A673 (cell line): ENCODE results near the gene BOLA2. TPM values are rescaled to one million over a fixed set of nuclear protein-coding genes. Genes with fewer than 3 reads are reported as not detected.
"Not testable (repeated sequence)": the region's sequence is repeated elsewhere in the genome, so short reads cannot be mapped to it uniquely, and the experiment has no call there.

Experiments used
- BruUV-seq: library from RNA; stranded (reverse); fragments of 400-500 nt; replicated peaks from 2 replicates; lab custom pipeline; 2021; lab: Mats Ljungman, UMichigan
- CTCF ChIA-PET: fragments of 300-600 bp; sonication (Branson Sonifier 250); formaldehyde crosslinking; loops from one replicate; lab custom pipeline; 2022; ENCODE audit warnings: antibody characterized with exemption; lab: Charles Lee
- POLR2A ChIA-PET: fragments of 300-600 bp; sonication (Branson Sonifier 250); formaldehyde crosslinking; loops from one replicate; lab custom pipeline; 2022; ENCODE audit warnings: antibody characterized with exemption; ENCODE audit not compliant: low non-redundant PET; lab: Charles Lee
- DNase-seq: peaks from one replicate; pipeline ENCODE4 v3.0.0-alpha.2; 2015; ENCODE audit warnings: low spot score
- H3K27ac ChIP-seq: fragments of 200-600 bp; sonication (generic); 2 replicates; pipeline ENCODE4 v1.5.1; 2016; ENCODE audit warnings: mixed run types, low read depth, mild to moderate bottlenecking, mixed read lengths, antibody characterized with exemption, low read length; ENCODE audit not compliant: poor library complexity, severe bottlenecking
- H3K27me3 ChIP-seq: fragments of 200-600 bp; sonication (generic); replicated peaks from 2 replicates; pipeline ENCODE4 v1.6.1; 2017; ENCODE audit warnings: mixed run types, low read depth, mild to moderate bottlenecking, mixed read lengths, antibody characterized with exemption, low read length; ENCODE audit not compliant: insufficient read depth, poor library complexity
- H3K36me3 ChIP-seq: fragments of 200-600 bp; sonication (generic); 2 replicates; pipeline ENCODE4 v1.6.1; 2016; ENCODE audit warnings: mixed run types, mild to moderate bottlenecking, mixed read lengths, antibody characterized with exemption, low read length; ENCODE audit not compliant: insufficient read depth, poor library complexity, severe bottlenecking
- H3K4me1 ChIP-seq: fragments of 200-600 bp; sonication (generic); 2 replicates; pipeline ENCODE4 v1.6.1; 2017; ENCODE audit warnings: mixed run types, mild to moderate bottlenecking, mixed read lengths, antibody characterized with exemption, low read length; ENCODE audit not compliant: insufficient read depth, poor library complexity, severe bottlenecking
- H3K4me3 ChIP-seq: fragments of 200-600 bp; sonication (generic); 2 replicates; pipeline ENCODE4 v1.5.1; 2016; ENCODE audit warnings: low read depth, mixed run types, mild to moderate bottlenecking, mixed read lengths, low read length; ENCODE audit not compliant: poor library complexity, severe bottlenecking
- H3K9me3 ChIP-seq: fragments of 200-600 bp; sonication (generic); 2 replicates; pipeline ENCODE4 v1.6.1; 2016; ENCODE audit warnings: mixed run types, low read depth, mild to moderate bottlenecking, mixed read lengths, antibody characterized with exemption, low read length; ENCODE audit not compliant: poor library complexity, severe bottlenecking
- intact Hi-C: fragments of 100-400 bp; cut with micrococcal nuclease; formaldehyde crosslinking; loops from one replicate; pipeline ENCODE4 v1.10.0; 2022; ENCODE audit not compliant: unreplicated experiment
- total RNA-seq: library from RNA; stranded (reverse); gene quantifications from 2 replicates; pipeline ENCODE4 v1.2.3, GENCODE V29; 2021

BOLA2 gene
- total RNA-seq, 1 experiment from 2014 or later = 7.0 TPM

GRCh38 chr16:29405249-29405648 lies 48.9 kb downstream of the BOLA2 start:
- BruUV-seq, CTCF ChIA-PET, H3K4me1 ChIP-seq, H3K4me3 ChIP-seq, intact Hi-C loops, H3K27ac ChIP-seq, POLR2A ChIA-PET, H3K36me3 ChIP-seq, H3K27me3 ChIP-seq, H3K9me3 ChIP-seq: not testable (repeated sequence)
- peak; percentile 14 for DNase-seq

Other genes with a start within 250 kb of the BOLA2 start
- 1.7 and 2.4 TPM in 2 replicates for gene NPIPB11, start 47.6 kb downstream of the BOLA2 start, total RNA-seq
- 40.3 and 49.7 TPM in 2 replicates for gene SLX1B, start 182 bp upstream of the BOLA2 start, total RNA-seq
- 2.1 and 2.5 TPM in 2 replicates for gene SULT1A4, start 5.6 kb upstream of the BOLA2 start, total RNA-seq
- gene NPIPB12, start 52.1 kb upstream of the BOLA2 start, total RNA-seq = 68.6 and 73.2 TPM in 2 replicates
- not detected in 2 replicates for gene SPN, start 208.9 kb upstream of the BOLA2 start, total RNA-seq
- 31.1 and 48.3 TPM in 2 replicates for gene QPRT, start 224.8 kb upstream of the BOLA2 start, total RNA-seq